ENCODE results near the gene SPATA46.

- no peak for TF ChIP-seq CTCF (IDR thresholded peaks at IDR 0.05)
- TF ChIP-seq POLR2A (IDR thresholded peaks at IDR 0.05), result no peak
These were observed 15.3 kb downstream of the SPATA46 start for GRCh38 chr1:162361349-162361748.
